Measurements from ENCODE around the gene IRF2BPL.

The IRF2BPL gene

DNA sequence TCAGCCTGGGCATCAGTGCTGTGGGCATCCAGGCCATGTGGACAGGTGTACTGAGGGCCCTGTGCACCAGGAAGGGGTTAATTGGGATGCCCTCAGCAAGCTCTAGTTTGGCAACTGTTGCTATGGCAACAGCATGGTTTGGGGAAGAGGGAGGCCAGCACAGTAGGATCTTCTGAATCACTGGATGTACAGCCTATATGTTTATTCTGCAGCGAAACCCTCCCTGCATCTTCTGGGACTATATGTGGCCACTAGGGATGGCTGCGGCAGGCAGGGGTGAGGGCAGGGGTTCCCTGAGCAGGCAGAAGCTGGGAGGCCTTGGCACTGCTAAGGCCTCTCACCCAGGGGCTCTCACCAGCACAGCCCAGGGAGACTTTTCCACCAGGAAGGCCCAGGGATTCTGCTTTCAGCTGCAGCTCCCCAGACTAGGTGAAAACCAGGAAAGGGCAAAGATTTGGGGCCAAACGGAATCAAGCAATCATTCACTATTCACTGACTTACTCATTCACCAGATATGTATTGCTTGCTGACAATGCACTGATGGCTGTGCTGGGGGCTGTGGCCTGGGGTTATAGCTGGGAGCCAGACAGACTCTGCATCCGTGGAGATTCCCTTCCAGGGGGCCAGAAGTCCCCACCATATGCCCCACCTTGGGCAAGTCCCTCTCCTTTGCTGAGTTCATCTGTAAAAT is 42.8 kb downstream of the IRF2BPL start:
- no peak for DNase-seq (ENCODE audit: low spot score)

GRCh38 chr14:76984787-76985375 is 43.6 kb downstream of the IRF2BPL start:
- no peak for DNase-seq (ENCODE audit: low spot score)

DNA sequence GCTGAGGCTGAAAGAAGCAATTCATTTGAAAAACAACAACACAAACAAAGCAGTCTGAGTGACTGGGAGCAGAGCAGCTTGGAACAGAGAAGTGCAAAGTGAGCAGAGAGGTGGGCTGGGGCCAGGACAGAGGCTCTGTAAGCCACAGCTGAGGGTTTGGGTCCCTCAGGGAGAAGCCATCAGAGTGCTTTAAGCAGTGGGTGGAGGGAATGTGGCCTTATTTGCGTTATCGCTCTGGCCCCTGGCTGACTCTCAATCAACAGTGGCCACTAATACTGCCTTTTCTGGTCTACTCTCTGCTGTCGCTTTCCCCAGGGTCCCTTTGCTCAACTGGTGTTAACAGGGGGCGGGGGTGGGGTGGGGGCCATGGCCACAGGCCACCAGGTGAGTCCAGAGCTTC is 44.2 kb downstream of the IRF2BPL start:
- DNase-seq (ENCODE audit: low spot score), result no peak

GRCh38 chr14:76981670-76982069 is 46.8 kb downstream of the IRF2BPL start:
- no peak for DNase-seq (ENCODE audit: low spot score)

GRCh38 chr14:76977793-76978720 is 50.5 kb downstream of the IRF2BPL start:
- DNase-seq (ENCODE audit: low spot score), result peak; percentile 83

GRCh38 chr14:76976240-76977005 is 52.1 kb downstream of the IRF2BPL start:
- no peak for DNase-seq (ENCODE audit: low spot score)

DNA sequence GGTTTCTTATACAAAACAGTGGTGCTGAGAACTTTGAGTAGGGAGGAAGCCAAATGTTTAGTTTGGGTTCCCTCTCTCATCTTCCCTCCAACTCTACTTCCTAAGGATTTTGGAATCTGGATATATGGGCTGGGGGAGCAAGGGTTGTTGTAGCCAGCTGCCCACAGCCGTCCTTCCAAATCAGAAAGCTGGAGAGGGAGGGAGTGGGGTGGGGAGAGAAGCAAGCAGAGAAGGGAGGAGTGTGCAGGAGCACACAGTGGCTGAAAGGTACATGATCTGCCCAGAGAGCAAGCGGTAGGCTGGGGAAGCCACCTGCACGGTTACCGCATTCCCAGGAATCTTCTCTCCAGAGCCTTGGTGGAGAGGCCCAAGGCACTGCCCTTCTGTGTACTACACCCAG is 52.7 kb downstream of the IRF2BPL start:
- DNase-seq (ENCODE audit: low spot score), result no peak

GRCh38 chr14:76975051-76975450 is 53.5 kb downstream of the IRF2BPL start:
- no peak for DNase-seq (ENCODE audit: low spot score)
